ENCODE data around the gene NEDD4L.

The NEDD4L gene

GRCh38 chr18:58267493-58267892, 223.5 kb downstream of the NEDD4L start:
- H3K27ac ChIP-seq (ENCODE audit: extremely low read depth, low read depth, low read length) = no peak overlapping the region
- H3K9me3 ChIP-seq (ENCODE audit: control insufficient read depth, insufficient read depth, low read depth, low read length) = no peaks in the 10 kb centered on the region
- H3K36me3 ChIP-seq (ENCODE audit: control insufficient read depth in 2 of 2, insufficient read depth in 1 of 2, low read length in 2 of 2) = no peaks in the 10 kb centered on the region
- ChIA-PET POLR2A (no interaction called here), CTCF (no interaction called here)
- H3K4me1 ChIP-seq (ENCODE audit: control insufficient read depth, insufficient read depth, low read length) = peaks cover 33% of the 10 kb centered on the region
- TF ChIP-seq ZNF449 (tag by site-specific recombination; IDR thresholded peaks at IDR 0.05) (no peak), ZNF112 (tag by site-specific recombination; IDR thresholded peaks at IDR 0.05) (no peak)
- H3K4me3 ChIP-seq (ENCODE audit: low read depth, low read length) = no peak overlapping the region

GRCh38 chr18:58268849-58269248, 224.8 kb downstream of the NEDD4L start:
- no peak overlapping the region for H3K27ac ChIP-seq (ENCODE audit: extremely low read depth, low read depth, low read length)
- H3K4me3 ChIP-seq (ENCODE audit: low read depth, low read length) = no peak overlapping the region
- TF ChIP-seq WT1 (tag by site-specific recombination; IDR thresholded peaks at IDR 0.05) (peak; percentile 73; the same call in 1 of the 2 replicates), ZNF341 (tag by site-specific recombination; IDR thresholded peaks at IDR 0.05; ENCODE audit: low read depth) (no peak), SCRT1 (tag by site-specific recombination; IDR thresholded peaks at IDR 0.05; ENCODE audit: borderline replicate concordance) (peak; percentile 40; the same call in 1 of the 2 replicates), ZNF398 (tag by site-specific recombination; IDR thresholded peaks at IDR 0.05) (peak; percentile 73), TSHZ1 (tag by site-specific recombination; IDR thresholded peaks at IDR 0.05; ENCODE audit: borderline replicate concordance) (no peak)
- POLR2A ChIA-PET = no interaction called here
- H3K36me3 ChIP-seq (ENCODE audit: control insufficient read depth in 2 of 2, insufficient read depth in 1 of 2, low read length in 2 of 2) = no peaks in the 10 kb centered on the region
- peaks cover 25% of the 10 kb centered on the region for H3K4me1 ChIP-seq (ENCODE audit: control insufficient read depth, insufficient read depth, low read length)
- no peaks in the 10 kb centered on the region for H3K9me3 ChIP-seq (ENCODE audit: control insufficient read depth, insufficient read depth, low read depth, low read length)
- CTCF ChIA-PET = no interaction called here

GRCh38 chr18:58269931-58270330, 225.9 kb downstream of the NEDD4L start:
- H3K4me3 ChIP-seq (ENCODE audit: low read depth, low read length) = no peak overlapping the region
- ChIA-PET POLR2A (no interaction called here), CTCF (interaction anchor here (0.6 to 0.7 kb wide), 2 partner anchors 9 to 45 kb away, joined by 3 to 4 read pairs; no protein-coding TSS in a partner anchor)
- no peak overlapping the region for H3K27ac ChIP-seq (ENCODE audit: extremely low read depth, low read depth, low read length)
- H3K4me1 ChIP-seq (ENCODE audit: control insufficient read depth, insufficient read depth, low read length) = peaks cover 25% of the 10 kb centered on the region
- no peaks in the 10 kb centered on the region for H3K9me3 ChIP-seq (ENCODE audit: control insufficient read depth, insufficient read depth, low read depth, low read length)
- TF ChIP-seq CTCF (tag by site-specific recombination; IDR thresholded peaks at IDR 0.05) = no peak
- TF ChIP-seq ZNF404 (tag by site-specific recombination; IDR thresholded peaks at IDR 0.05) = no peak
- no peak for TF ChIP-seq ZNF473 (tag by site-specific recombination; IDR thresholded peaks at IDR 0.05)
- no peak for TF ChIP-seq ZBTB21 (tag by site-specific recombination; IDR thresholded peaks at IDR 0.05)
- TF ChIP-seq ZNF248 (tag by site-specific recombination; IDR thresholded peaks at IDR 0.05) = no peak
- TF ChIP-seq ZNF513 (tag by site-specific recombination; IDR thresholded peaks at IDR 0.05) = no peak
- no peak for TF ChIP-seq ZNF664 (tag by site-specific recombination; IDR thresholded peaks at IDR 0.05)
- no peak for TF ChIP-seq HOXD13 (CRISPR knock-in tag; IDR thresholded peaks at IDR 0.05; ENCODE audit: borderline replicate concordance)
- no peaks in the 10 kb centered on the region for H3K36me3 ChIP-seq (ENCODE audit: control insufficient read depth in 2 of 2, insufficient read depth in 1 of 2, low read length in 2 of 2)
